Endothelial cell of umbilical vein (primary cell): Measurements from ENCODE around the gene BRINP2.

ENCODE experiments used
- CTCF ChIP-seq, 2 donors: IDR thresholded peaks; 1 replicate in 1 of 2; 2 replicates in 1 of 2; pipeline ENCODE4 v1.5.1; 2011; ENCODE audit warnings: low read length in 2 of 2, mild to moderate bottlenecking in 2 of 2, moderate library complexity in 2 of 2, control low read depth in 1 of 2, inconsistent platforms in 1 of 2, low read depth in 1 of 2; ENCODE audit not compliant: insufficient read depth in 1 of 2; ENCODE audit errors: extremely low read depth in 1 of 2
- EZH2 ChIP-seq: IDR thresholded peaks from 2 replicates; pipeline ENCODE4 v1.6.1; 2012; ENCODE audit warnings: borderline replicate concordance, low read depth, mild to moderate bottlenecking, moderate library complexity, low read length, inconsistent platforms; ENCODE audit not compliant: severe bottlenecking
- POLR2A ChIP-seq: IDR thresholded peaks from 2 replicates; pipeline ENCODE4 v1.6.1; 2012; ENCODE audit warnings: low read depth, mild to moderate bottlenecking, control low read depth, low read length

- TF ChIP-seq CTCF (IDR thresholded peaks at IDR 0.05; ENCODE audit: extremely low read depth in 1 of 2, insufficient read depth in 1 of 2, low read depth in 1 of 2, low read length in 2 of 2) (no peak), EZH2 (no peak), POLR2A (no peak)
Measured at GRCh38 chr1:177329871-177330270, 159.1 kb downstream of the BRINP2 start.
